CD4-positive, alpha-beta T cell treated with Interleukin-15 for 4 hours (primary cell): ENCODE data around the gene KHDRBS1.
"Not testable (repeated sequence)": the region's sequence is repeated elsewhere in the genome, so short reads cannot be mapped to it uniquely, and the experiment has no call there.

Experiments
- DNase-seq: peaks from one replicate; pipeline ENCODE4 v3.0.0-alpha.2; 2020; ENCODE audit warnings: low spot score

KHDRBS1 gene

GRCh38 chr1:32012709-32013385 is 821 bp upstream of the KHDRBS1 start:
- DNase-seq = no peak

GRCh38 chr1:32014199-32014947 is 705 bp downstream of the KHDRBS1 start:
- DNase-seq = peak; percentile 6

GRCh38 chr1:32014948-32015273 is 1.2 kb downstream of the KHDRBS1 start:
- DNase-seq = peak; percentile 4

- DNase-seq = no peak
Measured at GRCh38 chr1:32020339-32020738, 6.7 kb downstream of the KHDRBS1 start.

- not testable (repeated sequence) for DNase-seq
Measured at GRCh38 chr1:32021574-32022018, 7.9 kb downstream of the KHDRBS1 start.

- no peak for DNase-seq
Measured at GRCh38 chr1:32023351-32023750, 9.7 kb downstream of the KHDRBS1 start.

GRCh38 chr1:32025515-32025914 is 11.8 kb downstream of the KHDRBS1 start:
- no peak for DNase-seq

- DNase-seq = no peak
Measured at GRCh38 chr1:32028746-32029145, 15.1 kb downstream of the KHDRBS1 start.

- no peak for DNase-seq
Measured at GRCh38 chr1:32031578-32032274, 18.1 kb downstream of the KHDRBS1 start.

- no peak for DNase-seq
Measured at GRCh38 chr1:32032275-32032615, 18.6 kb downstream of the KHDRBS1 start.

GRCh38 chr1:32035119-32035518 is 21.5 kb downstream of the KHDRBS1 start:
- DNase-seq = peak; percentile 2

GRCh38 chr1:32040711-32041110 is 27.0 kb downstream of the KHDRBS1 start:
- no peak for DNase-seq

- DNase-seq = no peak
Measured at GRCh38 chr1:32042330-32042729, 28.7 kb downstream of the KHDRBS1 start.

- no peak for DNase-seq
Measured at GRCh38 chr1:32044234-32044633, 30.6 kb downstream of the KHDRBS1 start.

- no peak for DNase-seq
Measured at GRCh38 chr1:32045772-32046171, 32.1 kb downstream of the KHDRBS1 start.

GRCh38 chr1:32047701-32048100 is 34.0 kb downstream of the KHDRBS1 start:
- DNase-seq = no peak

- no peak for DNase-seq
Measured at GRCh38 chr1:32048440-32048839, 34.8 kb downstream of the KHDRBS1 start.

GRCh38 chr1:32051706-32052105 is 38.0 kb downstream of the KHDRBS1 start:
- DNase-seq = no peak

GRCh38 chr1:32052887-32053286 is 39.2 kb downstream of the KHDRBS1 start:
- DNase-seq = no peak

GRCh38 chr1:32055416-32055815 is 41.7 kb downstream of the KHDRBS1 start:
- DNase-seq = no peak

GRCh38 chr1:32056598-32056997 is 42.9 kb downstream of the KHDRBS1 start:
- no peak for DNase-seq

- DNase-seq = no peak
Measured at GRCh38 chr1:32060914-32061313, 47.2 kb downstream of the KHDRBS1 start.

- DNase-seq = no peak
Measured at GRCh38 chr1:32062867-32063230, 49.2 kb downstream of the KHDRBS1 start.
